PC-3 (cell line): Measurements from ENCODE around the gene LAMB4. TPM values are rescaled to one million over a fixed set of nuclear protein-coding genes. Genes with fewer than 3 reads are reported as not detected.

ENCODE experiments used
- ATAC-seq: fragments of 200-7000 bp; cut with Tn5 transposase; 2 replicates; pipeline ENCODE4 v1.9.1; 2020; ENCODE audit warnings: mild to moderate bottlenecking, moderate library complexity
- BruUV-seq: library from RNA; stranded (reverse); fragments of 400-500 nt; replicated peaks from 2 replicates; lab custom pipeline; 2021; lab: Mats Ljungman, UMichigan
- CTCF ChIA-PET: fragments of 300-600 bp; sonication (Branson Sonifier 250); formaldehyde crosslinking; loops from one replicate; lab custom pipeline; 2022; ENCODE audit warnings: antibody characterized with exemption; lab: Charles Lee
- POLR2A ChIA-PET: fragments of 300-600 bp; sonication (Branson Sonifier 250); formaldehyde crosslinking; loops from one replicate; lab custom pipeline; 2022; ENCODE audit warnings: antibody characterized with exemption; ENCODE audit not compliant: unreplicated experiment; lab: Charles Lee
- DNase-seq: peaks from one replicate; pipeline ENCODE4 v3.0.0-alpha.2; 2015
- H2AFZ ChIP-seq: fragments of 300-600 bp; sonication (generic); 2 replicates; pipeline ENCODE4 v1.6.0; 2016; ENCODE audit warnings: antibody characterized with exemption, low read length
- H3F3A ChIP-seq: fragments of 300-600 bp; sonication (generic); one replicate; pipeline ENCODE4 v1.6.0; 2017; ENCODE audit warnings: antibody characterized with exemption, low read length, control low read depth, mild to moderate bottlenecking; ENCODE audit not compliant: unreplicated experiment
- H3K27ac ChIP-seq: fragments of 300-600 bp; sonication (generic); 2 replicates; pipeline ENCODE4 v1.5.1; 2016; ENCODE audit warnings: mild to moderate bottlenecking, low read length
- H3K27me3 ChIP-seq: fragments of 300-600 bp; sonication (generic); 2 replicates; pipeline ENCODE4 v1.6.1; 2016; ENCODE audit warnings: low read length, mixed read lengths
- H3K36me3 ChIP-seq: fragments of 300-600 bp; sonication (generic); 2 replicates; pipeline ENCODE4 v1.6.1; 2016; ENCODE audit warnings: low read depth, mixed run types, low read length, mixed read lengths
- H3K4me1 ChIP-seq: fragments of 300-600 bp; sonication (generic); 2 replicates; pipeline ENCODE4 v1.5.1; 2016; ENCODE audit warnings: low read length; ENCODE audit not compliant: insufficient read depth
- H3K4me2 ChIP-seq: fragments of 300-600 bp; sonication (generic); 2 replicates; pipeline ENCODE4 v1.6.0; 2016; ENCODE audit warnings: low read length
- H3K4me3 ChIP-seq: fragments of 300-600 bp; sonication (generic); 2 replicates; pipeline ENCODE4 v1.5.1; 2016; ENCODE audit warnings: mild to moderate bottlenecking, low read length, mixed read lengths
- H3K79me2 ChIP-seq: fragments of 300-600 bp; sonication (generic); 2 replicates; pipeline ENCODE4 v1.6.1; 2017; ENCODE audit warnings: low read length, mixed read lengths
- H3K9ac ChIP-seq: fragments of 300-600 bp; sonication (generic); 2 replicates; pipeline ENCODE4 v1.6.0; 2016; ENCODE audit warnings: mild to moderate bottlenecking, low read length
- H3K9me2 ChIP-seq: fragments of 300-600 bp; sonication (generic); replicated peaks from 2 replicates; pipeline ENCODE4 v1.6.1; 2016; ENCODE audit warnings: mixed run types, low read length, mixed read lengths
- H3K9me3 ChIP-seq: fragments of 300-600 bp; sonication (generic); 2 replicates; pipeline ENCODE4 v1.6.1; 2016; ENCODE audit warnings: low read length, mixed read lengths
- H4K20me1 ChIP-seq: fragments of 300-600 bp; sonication (generic); 2 replicates; pipeline ENCODE4 v1.6.1; 2016; ENCODE audit warnings: low read length, mixed read lengths
- EZH2 ChIP-seq: fragments of 300-600 bp; sonication (generic); IDR thresholded peaks from one replicate; pipeline ENCODE4 v1.6.1; 2017; ENCODE audit warnings: antibody characterized with exemption, mild to moderate bottlenecking, low read length; ENCODE audit not compliant: unreplicated experiment
- EZH2phosphoT487 ChIP-seq: fragments of 300-600 bp; sonication (generic); IDR thresholded peaks from 2 replicates; pipeline ENCODE4 v1.6.1; 2018; ENCODE audit warnings: mild to moderate bottlenecking, antibody characterized with exemption, low read length, borderline replicate concordance
- intact Hi-C: fragments of 100-400 bp; cut with micrococcal nuclease; formaldehyde crosslinking; loops from 2 replicates; pipeline ENCODE4 v1.9.0; 2023
- total RNA-seq: library from RNA; depleted of rRNA; stranded (reverse); fragments of >200 nt; gene quantifications from 2 replicates; pipeline ENCODE4 v1.2.3, GENCODE V29; 2014
- TF ChIP-seq, protein P1 (sequence below): fragments of 300-600 bp; sonication (generic); conservative IDR thresholded peaks from 2 replicates; pipeline ENCODE4 v1.5.1; 2017; ENCODE audit warnings: antibody characterized with exemption, low read depth, mild to moderate bottlenecking, low read length

The LAMB4 gene
- total RNA-seq, 1 experiment from 2014 or later, result 0.04 TPM

GRCh38 chr7:108149119-108149518, 19.0 kb upstream of the LAMB4 start:
- Histone ChIP-seq H3K27me3 (peaks cover 28% of the 10 kb centered on the region), H3F3A (no peaks in the 10 kb centered on the region), H2AFZ (no peak overlapping the region), H3K9me3 (no peaks in the 10 kb centered on the region), H3K9me2 (0 out of 2 replicates have a peak, but pooled peaks cover 3% of the 10 kb centered on the region), H3K4me3 (no peak overlapping the region), H3K4me2 (no peak overlapping the region), H3K9ac (no peak overlapping the region), H3K27ac (no peak overlapping the region), H3K4me1 (no peaks in the 10 kb centered on the region), H4K20me1 (no peaks in the 10 kb centered on the region), H3K36me3 (no peaks in the 10 kb centered on the region), H3K79me2 (no peaks in the 10 kb centered on the region)
- TF ChIP-seq EZH2 (no peak), EZH2phosphoT487 (no peak)
- TF ChIP-seq, protein P1, sequence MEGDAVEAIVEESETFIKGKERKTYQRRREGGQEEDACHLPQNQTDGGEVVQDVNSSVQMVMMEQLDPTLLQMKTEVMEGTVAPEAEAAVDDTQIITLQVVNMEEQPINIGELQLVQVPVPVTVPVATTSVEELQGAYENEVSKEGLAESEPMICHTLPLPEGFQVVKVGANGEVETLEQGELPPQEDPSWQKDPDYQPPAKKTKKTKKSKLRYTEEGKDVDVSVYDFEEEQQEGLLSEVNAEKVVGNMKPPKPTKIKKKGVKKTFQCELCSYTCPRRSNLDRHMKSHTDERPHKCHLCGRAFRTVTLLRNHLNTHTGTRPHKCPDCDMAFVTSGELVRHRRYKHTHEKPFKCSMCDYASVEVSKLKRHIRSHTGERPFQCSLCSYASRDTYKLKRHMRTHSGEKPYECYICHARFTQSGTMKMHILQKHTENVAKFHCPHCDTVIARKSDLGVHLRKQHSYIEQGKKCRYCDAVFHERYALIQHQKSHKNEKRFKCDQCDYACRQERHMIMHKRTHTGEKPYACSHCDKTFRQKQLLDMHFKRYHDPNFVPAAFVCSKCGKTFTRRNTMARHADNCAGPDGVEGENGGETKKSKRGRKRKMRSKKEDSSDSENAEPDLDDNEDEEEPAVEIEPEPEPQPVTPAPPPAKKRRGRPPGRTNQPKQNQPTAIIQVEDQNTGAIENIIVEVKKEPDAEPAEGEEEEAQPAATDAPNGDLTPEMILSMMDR, result no peak
- intact Hi-C loops, result loop anchor here (5.0 kb wide), 2 partner anchors 152 to 202 kb away; no protein-coding TSS in a partner anchor
- ChIA-PET POLR2A (no interaction called here), CTCF (no interaction called here)
- DNase-seq, result no peak
- BruUV-seq, result no TSS peak
- no peak for ATAC-seq

DNA sequence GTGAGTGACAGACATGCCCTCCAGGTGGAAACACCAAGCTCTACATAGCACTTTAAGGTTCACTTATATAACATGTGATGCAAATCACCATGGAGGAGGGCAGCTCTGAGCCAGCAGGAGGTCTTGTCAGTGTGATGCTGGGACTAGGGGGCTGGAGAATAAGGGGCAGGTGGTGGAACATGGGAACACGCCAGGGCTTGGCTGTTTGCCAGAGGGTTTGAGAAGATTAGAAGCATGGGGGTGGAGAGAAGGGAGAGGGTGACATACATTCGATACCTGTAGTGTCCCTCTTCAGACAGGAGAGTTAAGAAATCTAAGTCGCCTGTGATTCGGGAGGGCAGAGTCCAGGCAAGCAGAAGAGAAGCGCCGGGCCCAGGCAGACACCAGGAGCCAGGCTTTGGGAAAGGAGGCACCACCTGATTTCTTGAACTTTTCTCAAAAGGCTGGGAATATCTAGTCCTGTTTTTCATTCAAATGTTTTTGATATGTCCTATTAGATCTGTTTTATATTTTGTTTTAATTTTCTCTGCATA, 16.9 kb upstream of the LAMB4 start:
- Histone ChIP-seq H3K36me3 (no peaks in the 10 kb centered on the region), H2AFZ (no peak overlapping the region), H3K4me2 (no peak overlapping the region), H4K20me1 (no peaks in the 10 kb centered on the region), H3K9me2 (no peaks in the 10 kb centered on the region), H3K27me3 (peaks cover 28% of the 10 kb centered on the region), H3K9me3 (no peaks in the 10 kb centered on the region), H3K79me2 (no peaks in the 10 kb centered on the region), H3F3A (no peaks in the 10 kb centered on the region), H3K9ac (no peak overlapping the region), H3K4me1 (no peaks in the 10 kb centered on the region), H3K4me3 (no peak overlapping the region), H3K27ac (no peak overlapping the region)
- ATAC-seq, result no peak
- TF ChIP-seq EZH2 (no peak), EZH2phosphoT487 (no peak)
- TF ChIP-seq, protein P1, result no peak
- BruUV-seq, result no TSS peak
- POLR2A ChIA-PET, result no interaction called here
- intact Hi-C loops, result loop anchor here (2.0 to 5.0 kb wide), 4 partner anchors 130 to 402 kb away; partner anchors contain the start of gene CBLL1
- CTCF ChIA-PET, result no interaction called here
- DNase-seq, result no peak

DNA sequence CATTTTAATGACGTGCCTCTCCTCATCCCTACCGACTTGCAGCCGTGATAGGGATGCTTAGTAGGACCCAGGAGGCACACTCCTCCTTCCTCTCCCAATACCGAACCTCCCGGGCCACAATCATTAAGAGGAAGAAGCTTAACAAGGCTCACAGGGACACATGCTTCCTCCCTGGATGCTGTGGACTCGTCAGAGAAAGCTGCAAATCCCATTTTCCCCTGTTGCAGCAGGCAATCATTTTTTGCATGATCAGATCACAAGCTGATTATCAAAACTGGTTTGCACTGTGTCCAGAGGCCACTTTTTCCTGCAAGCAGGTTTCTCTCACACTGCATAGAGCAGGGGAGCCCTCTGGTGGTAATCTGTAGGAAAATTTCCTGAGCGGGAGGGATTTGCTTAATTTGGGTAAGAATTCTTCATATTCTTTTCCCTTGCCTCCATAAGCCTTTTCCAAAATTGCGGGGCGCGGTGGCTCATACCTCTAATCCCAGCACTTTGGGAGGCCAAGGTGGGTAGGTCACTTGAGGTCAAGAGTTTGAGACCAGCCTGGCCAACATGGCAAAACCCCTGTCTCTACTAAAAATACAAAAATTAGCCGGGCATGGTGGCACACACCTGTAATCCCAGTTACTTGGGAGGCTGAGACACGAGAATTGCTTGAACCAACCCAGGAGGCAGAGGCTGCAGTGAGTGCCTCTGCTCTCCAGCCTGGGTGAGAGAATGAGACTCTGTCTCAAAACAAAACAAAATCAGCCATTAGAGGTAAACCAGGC, 16.1 kb upstream of the LAMB4 start:
- TF ChIP-seq, protein P1, result peak; percentile 88
- TF ChIP-seq EZH2phosphoT487, result no peak
- TF ChIP-seq EZH2, result no peak
- intact Hi-C loops, result loop anchor here (1.0 to 5.0 kb wide), 8 partner anchors 32 to 401 kb away; partner anchors contain the start of gene CBLL1
- CTCF ChIA-PET, result interaction anchor here (0.5 to 1.6 kb wide), 12 partner anchors 26 to 682 kb away, joined by 3 to 10 read pairs (median 4); partner anchors contain the start of genes COG5 and DUS4L

More for the DNA sequence above, 16.1 kb upstream of the LAMB4 start:
- POLR2A ChIA-PET, result no interaction called here
- Histone ChIP-seq H3K9me3 (no peaks in the 10 kb centered on the region), H4K20me1 (no peaks in the 10 kb centered on the region), H3K4me3 (peak overlapping the region; percentile 51), H3K27me3 (peaks cover 22% of the 10 kb centered on the region), H2AFZ (peak overlapping the region; percentile 66), H3K9ac (no peak overlapping the region), H3K4me1 (no peaks in the 10 kb centered on the region), H3K36me3 (no peaks in the 10 kb centered on the region), H3K79me2 (no peaks in the 10 kb centered on the region), H3K4me2 (peak overlapping the region; percentile 70), H3K9me2 (no peaks in the 10 kb centered on the region), H3F3A (no peaks in the 10 kb centered on the region), H3K27ac (no peak overlapping the region)
- BruUV-seq, result no TSS peak
- DNase-seq (peak; percentile 84), ATAC-seq (peak; percentile 83)
